ENCODE data around the gene BSN.

DNA sequence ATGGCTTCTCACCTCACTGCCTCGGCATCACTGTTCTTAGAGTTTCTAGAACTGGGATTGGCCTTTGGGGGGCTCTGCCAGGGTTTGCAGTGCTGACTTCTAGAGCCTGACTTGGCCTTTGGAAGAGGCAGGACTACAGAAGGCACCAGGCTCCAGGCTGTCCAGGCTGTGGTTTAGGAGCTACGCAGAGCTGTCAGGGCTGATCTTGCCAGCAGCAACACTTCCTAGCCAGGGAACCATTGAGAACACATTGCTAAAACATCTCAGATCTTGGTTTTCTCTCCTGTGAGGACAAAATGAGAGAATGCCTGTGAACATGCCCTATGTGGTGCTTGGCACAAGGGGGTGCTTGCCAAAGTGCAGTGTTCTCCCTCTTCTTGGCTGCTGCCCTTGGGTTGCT, 85.3 kb downstream of the BSN start:
- TF ChIP-seq FOXP2 (optimal IDR thresholded peaks at IDR 0.05; ENCODE audit: borderline replicate concordance, extremely low read depth, extremely low read length, insufficient read depth) (no peak), POLR2AphosphoS5 (IDR thresholded peaks at IDR 0.05; ENCODE audit: low read depth, low read length) (no peak), TAF1 (IDR thresholded peaks at IDR 0.05; ENCODE audit: borderline replicate concordance, insufficient read depth, low read length) (no peak)
